ENCODE results near the gene RPP21. TPM values are rescaled to one million over a fixed set of nuclear protein-coding genes. Genes with fewer than 3 reads are reported as not detected.

The RPP21 gene
- total and polyA plus RNA-seq, 2 of the 8 experiments (the other 6 are each of a cell fraction or from before 2014, with no cell fraction given), result 63.0 to 219 TPM

- Histone ChIP-seq H3K4me1 (replicated peaks in 1 of 4; ENCODE audit: control insufficient read depth in 3 of 4, insufficient read depth in 4 of 4, low read length in 3 of 4) (peaks cover 6 to 27% (median 20%) of the 10 kb centered on the region in 4 experiments), H3K4me3 (ENCODE audit: extremely low read depth in 1 of 4, insufficient read depth in 2 of 4, low read depth in 3 of 4, low read length in 4 of 4) (peak overlapping the region in 3 of 4 experiments; percentile 1 to 36 (median 6); a peak in 2 of 8 replicates), H2BK15ac (ENCODE audit: low read length) (no peak overlapping the region), H3K4me2 (ENCODE audit: insufficient read depth in 1 of 2, low read depth in 2 of 2, low read length in 2 of 2) (peak overlapping the region; percentile 42 to 57), H3K79me1 (ENCODE audit: low read depth, low read length) (peaks cover 5% of the 10 kb centered on the region; the same call in 1 of the 2 replicates), H3K18ac (ENCODE audit: extremely low read depth, low read length) (no peak overlapping the region), H3K79me2 (ENCODE audit: control insufficient read depth in 1 of 2, insufficient read depth in 2 of 2, low read length in 2 of 2) (peaks cover 22 to 99% of the 10 kb centered on the region in 2 experiments), H3K36me3 (ENCODE audit: control insufficient read depth in 2 of 4, insufficient read depth in 4 of 4, low read length in 3 of 4) (peaks cover 0 to 5% (median under 1%) of the 10 kb centered on the region in 4 experiments; a peak in 2 of 8 replicates), H4K20me1 (replicated peaks in 1 of 2; ENCODE audit: control insufficient read depth in 1 of 2, insufficient read depth in 2 of 2, low read length in 2 of 2) (peaks cover 8 to 13% of the 10 kb centered on the region in 2 experiments), H3K23ac (ENCODE audit: insufficient read length) (no peak overlapping the region), H2BK5ac (ENCODE audit: low read depth, low read length) (0 out of 2 replicates have a peak overlapping the region, but pooled peaks have one; percentile 17), H3K56ac (replicated peaks; ENCODE audit: insufficient read length, low read depth, low read length) (no peak overlapping the region), H2BK120ac (replicated peaks; ENCODE audit: low read depth, low read length) (no peak overlapping the region), H2BK20ac (ENCODE audit: low read length) (no peak overlapping the region), H3K4ac (replicated peaks; ENCODE audit: insufficient read length, low read depth, low read length) (no peak overlapping the region), H3K27me3 (replicated peaks in 1 of 4; ENCODE audit: control insufficient read depth in 3 of 4, extremely low read depth in 1 of 4, insufficient read depth in 3 of 4, low read length in 3 of 4) (no peaks in the 10 kb centered on the region), H3K27ac (ENCODE audit: low read depth, low read length) (no peak overlapping the region), H3K9ac (replicated peaks in 1 of 4; ENCODE audit: extremely low read depth in 1 of 4, low read depth in 3 of 4, low read length in 3 of 4) (no peak overlapping the region), H3K14ac (ENCODE audit: insufficient read length) (no peak overlapping the region), H4K8ac (ENCODE audit: extremely low read depth, insufficient read depth, low read length) (no peak overlapping the region), H2AK5ac (ENCODE audit: low read depth, low read length) (no peak overlapping the region), H3K9me3 (ENCODE audit: insufficient read depth in 2 of 2, low read depth in 1 of 2, low read length in 1 of 2) (no peaks in the 10 kb centered on the region), H2BK12ac (ENCODE audit: low read depth, low read length) (no peak overlapping the region; the same call in 1 of the 2 replicates), H4K5ac (ENCODE audit: insufficient read length, low read depth, low read length) (no peak overlapping the region), H2AFZ (ENCODE audit: low read length) (no peak overlapping the region), H4K91ac (replicated peaks; ENCODE audit: insufficient read length, low read length) (no peak overlapping the region), H3K23me2 (ENCODE audit: low read depth, low read length) (no peaks in the 10 kb centered on the region)
- no peak for DNase-seq (ENCODE audit: low read depth in 1 of 2, low spot score in 2 of 2)
- ChIA-PET CTCF (ENCODE audit: partially characterized antibody) (interaction anchor here (0.6 kb wide), 1 partner anchor 81 kb away, joined by 3 read pairs; no protein-coding TSS in a partner anchor), POLR2A (ENCODE audit: partially characterized antibody) (interaction anchor here (0.7 to 1.5 kb wide), 5 partner anchors 13 to 101 kb away, joined by 3 to 5 read pairs (median 3); no protein-coding TSS in a partner anchor)
- WGBS, 2 experiments (ENCODE audit: extremely low coverage in 1 of 2, insufficient coverage in 1 of 2, insufficient read length in 1 of 2, insufficient replicate concordance in 2 of 2, low coverage in 1 of 2, low lambda C conversion rate in 2 of 2, missing lambda C conversion rate in 1 of 2), result 17% methylated on average over 1 of the region's 1 CpG; no CpG with 5 or more reads in 1 of the 2 experiments
- peak; percentile 78 for FAIRE-seq
- no peak for TF ChIP-seq JUN (IDR thresholded peaks at IDR 0.05; ENCODE audit: low read depth, low read length)
- TF ChIP-seq SIN3A (conservative IDR thresholded peaks at IDR 0.05 in 1 of 2, IDR thresholded peaks at IDR 0.05 in 1 of 2; ENCODE audit: low read depth in 1 of 2, low read length in 2 of 2), result 0 out of 4 replicates have a peak, but pooled peaks of 1 of the 2 experiments have one; percentile 24
- TF ChIP-seq CEBPB (IDR thresholded peaks at IDR 0.05; ENCODE audit: low read depth, low read length), result peak; percentile 83
- no peak for TF ChIP-seq POLR2A (IDR thresholded peaks at IDR 0.05; ENCODE audit: control extremely low read depth in 1 of 2, low read depth in 2 of 2, low read length in 2 of 2)
Observed at GRCh38 chr6:30319146-30319835, 25.7 kb upstream of the RPP21 start.

Measured in H1 (cell line).